GM12878 (cell line): ENCODE measurements around the gene BMPR1B. TPM values are rescaled to one million over a fixed set of nuclear protein-coding genes. Genes with fewer than 3 reads are reported as not detected.

Experiments
- ATAC-seq: fragments of 200-7000 bp; cut with Tn5 transposase; 3 replicates; pipeline ENCODE4 v1.9.1; 2020; ENCODE audit warnings: mild to moderate bottlenecking, moderate library complexity
- BruUV-seq: library from RNA; stranded (reverse); fragments of 400-500 nt; replicated peaks from 2 replicates; lab custom pipeline; 2021; lab: Mats Ljungman, UMichigan
- CTCF ChIA-PET: fragments of 300-600 bp; sonication (Branson Sonifier 250); formaldehyde crosslinking; extraction: SDS; loops from one replicate; lab custom pipeline; 2021; ENCODE audit warnings: inconsistent platforms; lab: Yijun Ruan, JAX
- POLR2A ChIA-PET: fragments of 350-600 bp; formaldehyde crosslinking; extraction: SDS; loops from one replicate; lab custom pipeline; 2021; ENCODE audit warnings: inconsistent platforms; lab: Charles Lee
- RAD21 ChIA-PET: fragments of 300-600 bp; sonication (Branson Sonifier 250); formaldehyde crosslinking; loops from one replicate; lab custom pipeline; 2023; ENCODE audit warnings: antibody characterized with exemption; ENCODE audit not compliant: unreplicated experiment; lab: Charles Lee
- SMC1A ChIA-PET: fragments of 300-600 bp; sonication (Branson Sonifier 250); formaldehyde crosslinking; loops from one replicate; lab custom pipeline; 2023; ENCODE audit not compliant: unreplicated experiment, uncharacterized antibody; lab: Charles Lee
- DNase-seq: peaks from one replicate; pipeline ENCODE4 v3.0.0-alpha.2; 2011; ENCODE audit warnings: low read depth, low spot score
- FAIRE-seq: peaks from 3 replicates; lab custom pipeline; 2011; peaks lifted over from hg19 to GRCh38; lab: Jason Lieb, UNC
- H2AFZ ChIP-seq: 2 replicates; pipeline ENCODE4 v1.6.0; 2011; ENCODE audit warnings: low read depth, low read length, control low read depth; ENCODE audit not compliant: control insufficient read depth
- H3K27ac ChIP-seq: 2 replicates; pipeline ENCODE4 v1.5.1; 2011; ENCODE audit warnings: control low read depth; ENCODE audit not compliant: control insufficient read depth, insufficient read depth
- H3K27me3 ChIP-seq, 2 experiments: replicated peaks in 1 of 2; 2 replicates each; pipeline versions ENCODE4 v1.6.0 to v1.6.1; 2011; ENCODE audit warnings: low read length in 1 of 2; ENCODE audit not compliant: control insufficient read depth in 2 of 2, insufficient read depth in 2 of 2
- H3K36me3 ChIP-seq, 2 experiments: 2 replicates each; pipeline ENCODE4 v1.5.1; 2011; ENCODE audit warnings: low read length in 1 of 2; ENCODE audit not compliant: control insufficient read depth in 2 of 2, insufficient read depth in 2 of 2
- H3K4me1 ChIP-seq: 2 replicates; pipeline ENCODE4 v1.6.1; 2011; ENCODE audit warnings: mild to moderate bottlenecking, low read length, moderate library complexity, mixed read lengths; ENCODE audit not compliant: control insufficient read depth, insufficient read depth
- H3K4me2 ChIP-seq: 2 replicates; pipeline ENCODE4 v1.6.0; 2011; ENCODE audit warnings: control low read depth; ENCODE audit not compliant: control insufficient read depth, insufficient read depth
- H3K4me3 ChIP-seq: fragments of 200-600 bp; sonication (generic); 2 replicates; pipeline ENCODE4 v1.5.1; 2016
- H3K79me2 ChIP-seq: 2 replicates; pipeline ENCODE4 v1.6.0; 2011; ENCODE audit warnings: low read length; ENCODE audit not compliant: control insufficient read depth, insufficient read depth
- H3K9ac ChIP-seq: 2 replicates; pipeline ENCODE4 v1.8.0; 2011; ENCODE audit warnings: low read length, control low read depth, mixed read lengths; ENCODE audit not compliant: control insufficient read depth, insufficient read depth
- H3K9me3 ChIP-seq: replicated peaks from 3 replicates; pipeline ENCODE4 v1.5.1; 2011; ENCODE audit warnings: mild to moderate bottlenecking, low read length; ENCODE audit not compliant: control insufficient read depth, insufficient read depth
- H4K20me1 ChIP-seq: 2 replicates; pipeline ENCODE4 v1.6.0; 2011; ENCODE audit not compliant: control insufficient read depth, insufficient read depth
- CHD1 ChIP-seq: IDR thresholded peaks from 2 replicates; pipeline ENCODE4 v1.6.1; 2012; ENCODE audit warnings: low read depth, low read length, improper control_type of control experiment
- DPF2 ChIP-seq: fragments of 450-650 bp; IDR thresholded peaks from 2 replicates; pipeline ENCODE4 v1.6.1; 2017; ENCODE audit warnings: mild to moderate bottlenecking
- FOS ChIP-seq: IDR thresholded peaks from 3 replicates; pipeline ENCODE4 v1.6.1; 2011; ENCODE audit warnings: borderline replicate concordance; ENCODE audit not compliant: insufficient read length; ENCODE audit errors: extremely low read depth
- IKZF2 ChIP-seq, 2 experiments: fragments of 450-650 bp; IDR thresholded peaks; 2 replicates each; pipeline ENCODE4 v1.6.1; 2017; ENCODE audit warnings: mild to moderate bottlenecking in 2 of 2, moderate library complexity in 2 of 2
- IRF3 ChIP-seq: fragments of 450-650 bp; IDR thresholded peaks from 2 replicates; pipeline ENCODE4 v1.6.1; 2014; ENCODE audit warnings: mild to moderate bottlenecking
- KLF5 ChIP-seq: fragments of 450-650 bp; IDR thresholded peaks from 2 replicates; pipeline ENCODE4 v1.6.1; 2014; ENCODE audit warnings: mild to moderate bottlenecking; ENCODE audit not compliant: partially characterized antibody
- MAX ChIP-seq: IDR thresholded peaks from 2 replicates; pipeline ENCODE4 v1.6.1; 2012; ENCODE audit warnings: low read depth, low read length, improper control_type of control experiment
- RUNX3 ChIP-seq: IDR thresholded peaks from 2 replicates; pipeline ENCODE4 v1.6.1; 2012; ENCODE audit warnings: low read length, inconsistent platforms
- SUPT20H ChIP-seq: IDR thresholded peaks from 2 replicates; pipeline ENCODE4 v1.6.1; 2011; ENCODE audit warnings: low read depth, mild to moderate bottlenecking, low read length, moderate library complexity, borderline replicate concordance; ENCODE audit not compliant: control insufficient read depth
- YBX1 ChIP-seq: fragments of 450-650 bp; IDR thresholded peaks from 2 replicates; pipeline ENCODE4 v1.6.1; 2016; ENCODE audit warnings: antibody characterized with exemption
- ZBTB11 ChIP-seq: fragments of 450-650 bp; formaldehyde crosslinking; IDR thresholded peaks from 2 replicates; pipeline ENCODE4 v1.5.0; 2022; ENCODE audit warnings: mild to moderate bottlenecking, missing genetic modification characterization
- ZBTB33 ChIP-seq: fragments of 450-650 bp; IDR thresholded peaks from 2 replicates; pipeline ENCODE4 v1.6.1; 2017; ENCODE audit warnings: mild to moderate bottlenecking
- ZNF622 ChIP-seq: fragments of 450-650 bp; IDR thresholded peaks from 2 replicates; pipeline ENCODE4 v1.6.1; 2017; ENCODE audit warnings: mild to moderate bottlenecking, inconsistent platforms
- WGBS: methylation state at CpG from one replicate; pipeline ENCODE4 v1.1.6; 2016; ENCODE audit warnings: low lambda C conversion rate; ENCODE audit not compliant: insufficient replicate concordance, insufficient coverage; ENCODE audit errors: missing lambda C conversion rate; 5-methylcytosine and 5-hydroxymethylcytosine counted together
- in situ Hi-C: fragments of 300-500 bp; cut with MboI; formaldehyde crosslinking; loops from 9 replicates; pipeline ENCODE4 v1.14.3; 2018; ENCODE audit warnings: mixed read lengths
- intact Hi-C: fragments of 100-400 bp; cut with micrococcal nuclease; formaldehyde crosslinking; loops from one replicate; pipeline ENCODE4 v1.14.2; 2022; ENCODE audit not compliant: unreplicated experiment
- polyA plus RNA-seq, 11 experiments: library from polyadenylated mRNA; depleted of rRNA in 4 of 11; unstranded in 6 of 11; stranded (reverse) in 5 of 11; fragments of >200 nt; fragmentation: Nextera tagmentation in 4 of 11; fragmentation: Illumina TruSeq in 1 of 11; extraction: Ambion mirVana in 4 of 11; extraction: Trizol in 1 of 11; gene quantifications; 1 replicate in 1 of 11; 2 replicates in 10 of 11; pipeline versions ENCODE4 v1.2.1 to v1.2.3, GENCODE V29; 2011 to 2016; ENCODE audit warnings: inconsistent platforms in 2 of 11, missing spikeins in 2 of 11, low read depth in 1 of 11
- total RNA-seq, 4 experiments: library from RNA; depleted of rRNA in 3 of 4; stranded (reverse); fragments of >200 nt in 3 of 4; fragmentation: Illumina TruSeq in 1 of 4; extraction: Trizol in 1 of 4; gene quantifications; 2 replicates each; pipeline versions ENCODE4 v1.2.1 to v1.2.3, GENCODE V29; 2013 to 2021
- TF ChIP-seq, protein P1 (sequence below): fragments of 450-650 bp; IDR thresholded peaks from 2 replicates; pipeline ENCODE4 v1.6.1; 2016; ENCODE audit warnings: mild to moderate bottlenecking, moderate library complexity, borderline replicate concordance

The BMPR1B gene
- total and polyA plus RNA-seq, 10 of the 15 experiments (the other 5 are each of a cell fraction or from before 2014, with no cell fraction given), result not detected

DNA sequence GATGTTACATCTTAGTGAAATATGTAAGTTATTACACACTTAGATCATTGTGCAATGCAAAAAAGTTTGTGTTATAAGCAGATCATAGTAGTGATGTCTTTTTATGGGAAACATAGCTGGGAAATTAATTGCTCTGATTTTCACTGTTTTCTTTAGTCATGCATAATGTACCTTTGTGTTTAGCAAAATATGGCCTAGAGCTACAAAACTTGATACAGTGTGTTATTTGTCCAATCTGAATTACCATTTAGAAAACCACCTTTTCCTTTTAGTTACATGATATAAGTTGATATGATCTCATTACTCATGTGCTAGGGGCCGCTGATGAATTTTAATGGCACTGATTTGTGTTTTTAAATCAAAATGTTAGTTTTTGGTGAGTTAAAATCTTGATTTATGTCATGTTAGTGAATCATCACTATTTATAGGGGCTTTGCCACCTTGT, 2.0 kb downstream of the BMPR1B start:
- ChIA-PET SMC1A (no interaction called here), POLR2A (no interaction called here), RAD21 (no interaction called here), CTCF (interaction anchor here (0.7 kb wide), 1 partner anchor 31 kb away, joined by 3 read pairs; no protein-coding TSS in a partner anchor)
- Histone ChIP-seq H3K4me1 (no peaks in the 10 kb centered on the region), H3K27ac (no peak overlapping the region), H3K27me3 (peaks cover 3 to 5% of the 10 kb centered on the region in 2 experiments), H3K36me3 (no peaks in the 10 kb centered on the region), H3K4me3 (no peak overlapping the region), H3K9ac (no peak overlapping the region), H3K4me2 (no peak overlapping the region), H2AFZ (no peak overlapping the region), H4K20me1 (no peaks in the 10 kb centered on the region; the same call in 1 of the 2 replicates), H3K9me3 (no peaks in the 10 kb centered on the region), H3K79me2 (no peaks in the 10 kb centered on the region)
- TF ChIP-seq SUPT20H (no peak), IKZF2 (IDR thresholded peaks at IDR 0.05) (no peak), RUNX3 (no peak), FOS (no peak), ZNF622 (no peak), CHD1 (no peak), YBX1 (no peak), ZBTB11 (CRISPR knock-in tag) (no peak), MAX (no peak), IRF3 (no peak), KLF5 (no peak), DPF2 (no peak), ZBTB33 (no peak)
- TF ChIP-seq, protein P1, sequence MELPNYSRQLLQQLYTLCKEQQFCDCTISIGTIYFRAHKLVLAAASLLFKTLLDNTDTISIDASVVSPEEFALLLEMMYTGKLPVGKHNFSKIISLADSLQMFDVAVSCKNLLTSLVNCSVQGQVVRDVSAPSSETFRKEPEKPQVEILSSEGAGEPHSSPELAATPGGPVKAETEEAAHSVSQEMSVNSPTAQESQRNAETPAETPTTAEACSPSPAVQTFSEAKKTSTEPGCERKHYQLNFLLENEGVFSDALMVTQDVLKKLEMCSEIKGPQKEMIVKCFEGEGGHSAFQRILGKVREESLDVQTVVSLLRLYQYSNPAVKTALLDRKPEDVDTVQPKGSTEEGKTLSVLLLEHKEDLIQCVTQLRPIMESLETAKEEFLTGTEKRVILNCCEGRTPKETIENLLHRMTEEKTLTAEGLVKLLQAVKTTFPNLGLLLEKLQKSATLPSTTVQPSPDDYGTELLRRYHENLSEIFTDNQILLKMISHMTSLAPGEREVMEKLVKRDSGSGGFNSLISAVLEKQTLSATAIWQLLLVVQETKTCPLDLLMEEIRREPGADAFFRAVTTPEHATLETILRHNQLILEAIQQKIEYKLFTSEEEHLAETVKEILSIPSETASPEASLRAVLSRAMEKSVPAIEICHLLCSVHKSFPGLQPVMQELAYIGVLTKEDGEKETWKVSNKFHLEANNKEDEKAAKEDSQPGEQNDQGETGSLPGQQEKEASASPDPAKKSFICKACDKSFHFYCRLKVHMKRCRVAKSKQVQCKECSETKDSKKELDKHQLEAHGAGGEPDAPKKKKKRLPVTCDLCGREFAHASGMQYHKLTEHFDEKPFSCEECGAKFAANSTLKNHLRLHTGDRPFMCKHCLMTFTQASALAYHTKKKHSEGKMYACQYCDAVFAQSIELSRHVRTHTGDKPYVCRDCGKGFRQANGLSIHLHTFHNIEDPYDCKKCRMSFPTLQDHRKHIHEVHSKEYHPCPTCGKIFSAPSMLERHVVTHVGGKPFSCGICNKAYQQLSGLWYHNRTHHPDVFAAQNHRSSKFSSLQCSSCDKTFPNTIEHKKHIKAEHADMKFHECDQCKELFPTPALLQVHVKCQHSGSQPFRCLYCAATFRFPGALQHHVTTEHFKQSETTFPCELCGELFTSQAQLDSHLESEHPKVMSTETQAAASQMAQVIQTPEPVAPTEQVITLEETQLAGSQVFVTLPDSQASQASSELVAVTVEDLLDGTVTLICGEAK, result no peak
- in situ Hi-C loops (no loop called here), intact Hi-C loops (no loop called here)
- DNase-seq (no peak), FAIRE-seq (no peak), ATAC-seq (no peak)
- no TSS peak for BruUV-seq
- WGBS, result 24% methylated on average over 1 of the region's 1 CpG
